ENCODE measurements around the gene PPA1.

Gene PPA1

DNA sequence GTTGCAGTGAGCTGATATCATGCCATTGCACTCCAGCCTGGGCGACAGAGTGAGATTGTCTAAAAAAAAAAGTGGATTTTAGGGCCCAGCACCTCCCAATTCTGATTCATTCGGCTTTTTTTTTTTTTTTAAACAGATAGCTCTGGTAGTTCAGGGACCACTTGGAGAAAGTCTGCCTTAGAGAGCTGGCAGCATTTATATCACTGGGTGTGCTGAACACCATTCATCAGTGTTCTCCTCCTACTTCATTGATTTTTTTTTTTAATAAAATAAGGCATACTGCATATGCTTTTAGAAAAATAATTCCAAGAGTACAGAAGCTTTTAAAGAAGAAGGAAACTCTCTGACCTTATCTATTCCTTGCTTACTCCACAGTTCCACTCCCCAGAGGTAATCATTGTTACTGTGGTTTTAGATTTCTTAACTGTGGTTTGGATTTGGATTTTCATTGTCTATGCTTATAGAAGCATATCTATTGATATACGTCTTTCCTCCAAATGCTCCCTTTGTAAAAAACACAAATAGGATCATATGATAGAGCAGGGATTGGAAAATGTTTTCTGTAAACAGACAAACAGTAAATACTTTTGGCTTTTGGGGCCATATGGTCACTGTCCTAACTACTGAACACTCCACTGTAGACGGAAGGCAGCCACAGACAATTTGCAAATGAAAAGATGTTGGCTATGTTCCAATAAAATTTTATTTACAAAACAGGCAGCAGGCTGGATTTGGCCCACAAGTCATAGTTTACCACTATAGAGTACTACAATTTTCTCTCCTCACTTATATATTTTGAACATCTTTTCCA is 41.9 kb downstream of the PPA1 start:
- Histone ChIP-seq H3F3A (ENCODE audit: insufficient read depth, low read length) (no peaks in the 10 kb centered on the region), H3K9ac (ENCODE audit: low read length) (no peak overlapping the region), H3K27ac (ENCODE audit: low read depth, low read length, poor library complexity, severe bottlenecking) (no peak overlapping the region), H3K4me1 (ENCODE audit: insufficient read depth, low read length, severe bottlenecking) (no peaks in the 10 kb centered on the region), H3K79me2 (ENCODE audit: insufficient read depth, low read length) (no peaks in the 10 kb centered on the region), H3K27me3 (ENCODE audit: insufficient read depth, low read length) (no peaks in the 10 kb centered on the region), H2AFZ (ENCODE audit: low read length) (no peak overlapping the region), H3K4me3 (ENCODE audit: low read depth, low read length, poor library complexity, severe bottlenecking) (no peak overlapping the region), H3K9me3 (ENCODE audit: low read length) (no peaks in the 10 kb centered on the region), H3K4me2 (ENCODE audit: low read length) (no peak overlapping the region), H3K9me2 (ENCODE audit: low read depth, low read length) (no peaks in the 10 kb centered on the region), H3K36me3 (ENCODE audit: insufficient read depth, low read length) (no peaks in the 10 kb centered on the region), H4K20me1 (ENCODE audit: insufficient read depth, low read length) (no peaks in the 10 kb centered on the region)
- TF ChIP-seq EZH2 (IDR thresholded peaks at IDR 0.05; ENCODE audit: borderline replicate concordance, low read length), result no peak
- TF ChIP-seq, protein P1, sequence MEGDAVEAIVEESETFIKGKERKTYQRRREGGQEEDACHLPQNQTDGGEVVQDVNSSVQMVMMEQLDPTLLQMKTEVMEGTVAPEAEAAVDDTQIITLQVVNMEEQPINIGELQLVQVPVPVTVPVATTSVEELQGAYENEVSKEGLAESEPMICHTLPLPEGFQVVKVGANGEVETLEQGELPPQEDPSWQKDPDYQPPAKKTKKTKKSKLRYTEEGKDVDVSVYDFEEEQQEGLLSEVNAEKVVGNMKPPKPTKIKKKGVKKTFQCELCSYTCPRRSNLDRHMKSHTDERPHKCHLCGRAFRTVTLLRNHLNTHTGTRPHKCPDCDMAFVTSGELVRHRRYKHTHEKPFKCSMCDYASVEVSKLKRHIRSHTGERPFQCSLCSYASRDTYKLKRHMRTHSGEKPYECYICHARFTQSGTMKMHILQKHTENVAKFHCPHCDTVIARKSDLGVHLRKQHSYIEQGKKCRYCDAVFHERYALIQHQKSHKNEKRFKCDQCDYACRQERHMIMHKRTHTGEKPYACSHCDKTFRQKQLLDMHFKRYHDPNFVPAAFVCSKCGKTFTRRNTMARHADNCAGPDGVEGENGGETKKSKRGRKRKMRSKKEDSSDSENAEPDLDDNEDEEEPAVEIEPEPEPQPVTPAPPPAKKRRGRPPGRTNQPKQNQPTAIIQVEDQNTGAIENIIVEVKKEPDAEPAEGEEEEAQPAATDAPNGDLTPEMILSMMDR (IDR thresholded peaks at IDR 0.05; ENCODE audit: low read length), result no peak

DNA sequence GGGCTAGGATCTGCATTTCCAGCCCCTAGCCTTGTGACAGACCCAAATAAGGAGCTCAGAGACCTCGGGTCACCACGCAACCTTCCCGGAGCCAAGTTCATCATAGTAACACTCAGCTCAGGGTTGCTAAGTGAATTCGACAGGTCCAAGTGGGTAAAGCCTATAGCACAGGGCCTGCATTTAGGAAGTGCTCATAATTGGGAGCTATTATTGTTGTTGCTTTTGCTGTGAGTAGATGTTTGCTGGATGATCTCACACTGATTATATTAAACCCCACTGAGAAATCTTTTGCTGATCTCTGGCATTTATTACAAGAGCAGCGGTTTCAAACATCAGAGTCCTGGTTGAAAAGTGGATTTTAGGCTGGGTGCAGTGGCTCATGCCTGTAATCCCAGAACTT is 42.6 kb downstream of the PPA1 start:
- Histone ChIP-seq H3K9me3 (ENCODE audit: low read length) (no peaks in the 10 kb centered on the region), H3K79me2 (ENCODE audit: insufficient read depth, low read length) (no peaks in the 10 kb centered on the region), H4K20me1 (ENCODE audit: insufficient read depth, low read length) (no peaks in the 10 kb centered on the region), H2AFZ (ENCODE audit: low read length) (no peak overlapping the region), H3K27ac (ENCODE audit: low read depth, low read length, poor library complexity, severe bottlenecking) (no peak overlapping the region), H3K9me2 (ENCODE audit: low read depth, low read length) (no peaks in the 10 kb centered on the region), H3K4me1 (ENCODE audit: insufficient read depth, low read length, severe bottlenecking) (no peaks in the 10 kb centered on the region), H3K4me3 (ENCODE audit: low read depth, low read length, poor library complexity, severe bottlenecking) (no peak overlapping the region), H3K4me2 (ENCODE audit: low read length) (no peak overlapping the region), H3K36me3 (ENCODE audit: insufficient read depth, low read length) (no peaks in the 10 kb centered on the region), H3K27me3 (ENCODE audit: insufficient read depth, low read length) (no peaks in the 10 kb centered on the region), H3K9ac (ENCODE audit: low read length) (no peak overlapping the region), H3F3A (ENCODE audit: insufficient read depth, low read length) (no peaks in the 10 kb centered on the region)
- TF ChIP-seq, protein P1 (IDR thresholded peaks at IDR 0.05; ENCODE audit: low read length), result no peak
- no peak for TF ChIP-seq EZH2 (IDR thresholded peaks at IDR 0.05; ENCODE audit: borderline replicate concordance, low read length)

GRCh38 chr10:70190102-70190501 is 43.1 kb downstream of the PPA1 start:
- Histone ChIP-seq H3K27ac (ENCODE audit: low read depth, low read length, poor library complexity, severe bottlenecking) (no peak overlapping the region), H3K27me3 (ENCODE audit: insufficient read depth, low read length) (no peaks in the 10 kb centered on the region), H3K9me3 (ENCODE audit: low read length) (no peaks in the 10 kb centered on the region), H3K4me2 (ENCODE audit: low read length) (no peak overlapping the region), H3K4me3 (ENCODE audit: low read depth, low read length, poor library complexity, severe bottlenecking) (no peak overlapping the region), H3K9ac (ENCODE audit: low read length) (no peak overlapping the region), H2AFZ (ENCODE audit: low read length) (no peak overlapping the region), H3K79me2 (ENCODE audit: insufficient read depth, low read length) (no peaks in the 10 kb centered on the region), H3K9me2 (ENCODE audit: low read depth, low read length) (no peaks in the 10 kb centered on the region), H3F3A (ENCODE audit: insufficient read depth, low read length) (no peaks in the 10 kb centered on the region), H3K4me1 (ENCODE audit: insufficient read depth, low read length, severe bottlenecking) (no peaks in the 10 kb centered on the region), H3K36me3 (ENCODE audit: insufficient read depth, low read length) (no peaks in the 10 kb centered on the region), H4K20me1 (ENCODE audit: insufficient read depth, low read length) (no peaks in the 10 kb centered on the region)
- TF ChIP-seq, protein P1 (IDR thresholded peaks at IDR 0.05; ENCODE audit: low read length), result no peak
- no peak for TF ChIP-seq EZH2 (IDR thresholded peaks at IDR 0.05; ENCODE audit: borderline replicate concordance, low read length)

Measured in OCI-LY1 (cell line).